GM21526 (cell line): ENCODE data around the gene RPGRIP1L.

Experiments used
- ATAC-seq: cut with Tn5 transposase; IDR thresholded peaks from one replicate; pipeline ENCODE4 v1.9.1; 2021; ENCODE audit warnings: moderate library complexity; ENCODE audit not compliant: unreplicated experiment, low FRiP score

The RPGRIP1L gene

DNA sequence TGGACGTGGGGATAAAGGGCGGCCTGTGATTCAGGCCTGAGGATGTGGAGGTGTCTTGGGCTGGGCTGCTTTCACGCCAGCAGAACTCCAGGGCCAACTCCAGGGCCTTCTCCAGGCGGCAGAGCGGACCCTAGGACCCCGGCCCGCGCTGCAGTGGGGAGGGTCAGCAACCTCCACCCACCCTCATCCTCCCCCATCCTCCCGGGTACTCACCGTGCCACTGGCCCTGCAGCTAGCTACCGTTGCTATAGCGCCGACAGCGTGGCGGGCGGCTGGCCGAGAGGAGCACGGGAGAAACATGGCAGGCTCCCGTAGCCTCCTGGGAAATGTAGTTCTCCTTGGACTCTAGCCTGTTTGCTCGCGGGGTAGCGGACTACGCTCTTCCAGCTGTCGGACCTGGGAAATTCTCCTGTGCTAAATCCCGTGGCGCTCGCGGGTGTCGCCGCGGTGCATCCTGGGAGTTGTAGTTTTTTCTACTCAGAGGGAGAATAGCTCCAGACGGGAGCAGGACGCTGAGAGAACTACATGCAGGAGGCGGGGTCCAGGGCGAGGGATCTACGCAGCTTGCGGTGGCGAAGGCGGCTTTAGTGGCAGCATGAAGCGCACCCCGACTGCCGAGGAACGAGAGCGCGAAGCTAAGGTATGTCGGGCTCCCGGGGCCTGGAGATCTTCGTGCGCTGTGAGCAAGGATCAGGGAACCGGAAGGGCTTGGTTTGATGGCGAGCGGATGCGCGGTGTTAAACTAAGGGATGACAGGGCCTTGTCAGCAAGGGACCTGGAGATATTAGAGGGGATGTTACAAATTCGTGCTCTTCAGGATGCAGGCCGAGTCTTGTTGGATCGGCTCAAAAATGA is at the start of gene RPGRIP1L, which contains the start of gene FTO:
TSS of gene RPGRIP1L (minus strand) at position 270 of the 855 bp plus-strand sequence. CDS start 3,136 bp downstream, outside the sequence.
TSS of gene FTO (plus strand) at position 567 of the 855 bp plus-strand sequence.
- ATAC-seq, result peak; percentile 98

DNA sequence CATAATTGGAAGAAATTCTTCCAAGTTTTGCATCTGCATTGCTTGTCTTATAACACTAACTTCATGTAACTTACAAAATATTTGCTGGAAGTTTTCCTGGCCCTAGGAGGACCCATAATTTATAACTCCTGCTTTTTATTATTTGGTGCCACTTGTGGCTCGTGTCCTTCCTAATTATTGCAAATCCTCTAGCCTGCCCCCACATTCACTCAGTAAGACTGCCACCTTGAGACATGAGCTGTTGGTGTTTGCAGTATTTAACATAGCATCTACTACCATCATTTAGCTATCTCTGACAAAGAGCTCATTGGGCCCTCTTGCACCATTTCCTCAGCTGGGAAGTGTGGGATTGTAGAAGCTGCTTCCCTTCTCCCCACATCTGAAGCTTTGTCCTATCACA is 49.8 kb upstream of the RPGRIP1L start:
- no peak for ATAC-seq

DNA sequence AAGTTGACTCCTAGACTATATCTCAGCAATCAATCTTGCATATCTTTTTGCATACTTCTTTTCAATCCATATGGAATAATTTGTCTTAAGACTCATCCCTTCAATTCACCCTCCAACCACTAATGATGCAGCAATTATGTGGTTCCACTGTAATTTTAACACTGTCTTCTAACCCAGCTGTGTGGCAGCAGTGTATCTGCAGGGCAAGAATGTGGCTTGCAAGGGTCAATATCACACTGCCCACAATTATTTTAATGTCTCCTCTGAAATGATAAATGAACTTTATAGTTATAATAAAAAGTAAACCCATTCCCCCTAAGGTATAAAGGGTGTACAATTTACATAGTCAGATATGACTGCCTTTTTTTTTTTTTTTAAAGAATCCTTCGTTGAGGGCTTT is 48.9 kb upstream of the RPGRIP1L start:
- ATAC-seq, result no peak

DNA sequence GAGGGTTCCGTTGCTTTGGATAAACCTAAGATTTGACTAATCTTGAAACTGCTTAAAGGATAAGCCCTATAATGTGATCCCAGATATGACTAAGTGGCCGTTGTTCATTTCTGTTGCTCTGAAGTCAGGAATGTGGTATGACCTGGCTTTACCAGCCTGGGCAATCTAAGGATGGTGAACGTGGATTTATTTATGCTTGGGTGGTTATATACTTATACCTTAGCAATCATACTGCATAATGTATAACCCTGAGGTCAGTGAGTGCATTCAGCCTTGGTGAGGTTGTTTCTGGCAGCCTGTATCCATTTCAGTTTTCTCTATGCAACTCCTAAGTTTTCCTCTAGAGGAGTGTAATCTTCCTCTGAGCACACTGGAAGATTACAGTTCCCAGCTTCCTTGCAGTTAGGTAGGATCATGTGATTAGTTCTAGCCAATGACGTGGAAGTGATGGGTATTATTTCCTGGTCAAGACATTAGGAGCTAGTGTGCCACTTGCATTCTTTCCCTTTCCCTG is 42.2 kb upstream of the RPGRIP1L start:
- no peak for ATAC-seq

DNA sequence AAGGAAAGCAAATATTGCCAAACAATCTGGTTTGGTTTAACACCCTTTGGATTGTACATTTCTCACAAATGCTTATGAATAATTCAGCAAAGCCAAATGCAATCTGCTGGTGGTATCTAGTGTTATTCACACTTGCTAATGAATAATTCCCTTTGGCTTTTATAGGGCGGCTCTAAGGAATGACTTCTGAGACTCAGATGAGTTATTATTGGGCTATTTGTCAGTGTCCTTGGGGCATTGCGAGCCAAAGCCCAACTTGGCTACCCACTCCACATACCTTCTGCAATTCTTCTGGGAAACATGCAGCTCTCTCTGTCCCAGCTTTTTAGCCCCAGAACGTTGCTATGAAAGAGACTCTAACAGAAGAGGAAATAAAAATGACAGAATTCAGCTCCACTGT is 41.4 kb upstream of the RPGRIP1L start:
- ATAC-seq, result no peak

DNA sequence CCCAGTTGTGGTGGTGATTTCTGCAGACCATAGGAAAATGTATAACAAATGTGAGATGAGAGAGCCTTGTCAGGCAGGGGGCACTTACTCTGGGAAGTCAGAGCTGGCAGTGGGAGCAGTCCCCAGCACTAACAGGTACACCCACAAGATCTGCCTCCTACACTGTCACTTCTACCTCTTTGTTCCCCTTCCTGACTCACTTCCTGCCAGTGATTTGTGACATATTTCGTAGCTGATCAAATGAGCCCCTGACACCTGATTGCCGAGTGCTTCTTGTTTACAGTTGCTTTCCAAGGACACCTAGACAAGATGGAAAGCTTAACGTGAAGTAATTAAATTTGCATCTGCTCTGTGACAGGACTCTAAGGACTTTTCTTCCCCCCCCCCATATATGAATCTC is 40.8 kb upstream of the RPGRIP1L start:
- no peak for ATAC-seq

DNA sequence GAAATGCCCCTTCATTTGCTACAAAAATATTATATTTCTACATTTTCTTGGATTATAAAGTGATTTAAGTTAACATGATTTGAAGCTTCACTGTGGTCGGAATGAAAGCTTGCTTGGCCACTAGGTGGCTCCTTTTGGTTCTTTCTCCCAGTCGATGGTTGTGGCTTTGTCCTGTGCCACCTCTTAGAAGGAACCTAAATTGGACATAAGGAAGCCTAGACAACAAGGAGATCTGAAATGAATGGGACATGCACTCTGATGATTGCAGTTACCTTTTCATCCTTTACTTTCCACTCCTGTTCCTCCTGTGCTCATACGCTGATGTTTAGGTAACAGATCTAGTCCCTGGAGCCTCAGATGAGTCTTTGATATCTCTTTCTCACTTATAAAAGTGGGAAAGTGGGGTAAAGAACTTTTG is 39.5 kb upstream of the RPGRIP1L start:
- no peak for ATAC-seq

DNA sequence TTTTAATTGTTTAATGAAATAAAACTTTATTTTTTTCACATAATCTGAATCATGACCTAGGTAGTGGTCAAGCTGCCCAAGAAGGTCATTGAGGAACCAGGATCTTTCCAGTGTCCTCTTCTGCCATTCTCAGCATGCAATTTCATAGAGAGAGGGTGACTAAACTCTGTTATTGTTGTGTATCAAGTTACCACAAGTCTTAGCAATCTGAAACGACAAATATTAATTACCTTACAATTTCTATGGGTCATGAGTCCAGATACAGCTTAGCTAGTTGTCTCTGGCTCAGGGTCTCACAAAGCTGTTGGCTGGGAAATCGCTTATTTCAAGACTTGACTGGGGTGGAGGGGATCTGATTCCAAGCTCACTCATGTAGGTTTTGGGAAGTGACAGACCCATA is 37.9 kb upstream of the RPGRIP1L start:
- ATAC-seq, result no peak

DNA sequence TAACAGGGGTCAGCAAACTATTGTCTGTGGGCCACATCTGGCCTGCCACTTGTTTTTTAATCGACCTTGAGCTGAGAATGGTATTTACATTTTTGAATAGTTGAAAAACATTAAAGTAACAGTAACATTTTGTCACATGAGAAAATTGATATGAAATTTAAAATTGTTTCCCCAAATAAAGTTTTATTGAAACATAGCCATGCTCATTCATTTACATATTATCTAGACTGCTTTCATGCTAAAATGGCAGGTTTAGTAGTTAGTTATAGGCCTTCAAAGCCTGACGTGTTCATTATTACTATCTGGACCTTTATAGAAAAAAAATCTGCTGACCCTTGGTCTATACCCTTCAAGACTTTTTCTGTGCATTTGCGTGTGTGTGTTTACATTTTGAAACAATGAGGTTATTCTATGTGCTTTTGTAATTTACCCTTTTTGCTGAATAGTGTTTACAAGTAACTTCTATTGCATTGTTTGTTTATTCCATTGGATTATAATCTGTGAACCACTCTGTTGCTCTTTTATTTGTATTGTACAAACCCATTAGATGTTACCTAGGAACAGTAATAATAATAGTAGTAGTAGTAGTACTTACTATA is 37.4 kb upstream of the RPGRIP1L start:
- no peak for ATAC-seq

DNA sequence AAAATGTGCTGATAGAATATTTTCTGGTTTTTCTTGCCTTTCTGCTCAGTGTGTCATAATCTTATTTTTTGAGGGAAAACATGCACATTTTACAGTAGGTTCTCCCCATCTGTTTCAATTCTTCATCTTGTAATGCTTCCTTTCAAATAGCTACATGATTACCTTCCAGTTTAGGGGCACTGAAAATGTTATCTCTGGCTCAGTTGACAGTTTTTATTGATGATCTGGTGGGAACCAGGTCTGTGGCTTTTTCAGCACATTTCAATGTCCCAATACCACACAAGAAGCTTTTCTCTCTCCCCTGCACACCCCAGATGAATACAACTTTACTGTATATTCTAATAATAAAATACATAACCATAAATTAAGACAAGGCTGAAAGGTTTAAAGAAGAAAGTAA is 36.8 kb upstream of the RPGRIP1L start:
- no peak for ATAC-seq

DNA sequence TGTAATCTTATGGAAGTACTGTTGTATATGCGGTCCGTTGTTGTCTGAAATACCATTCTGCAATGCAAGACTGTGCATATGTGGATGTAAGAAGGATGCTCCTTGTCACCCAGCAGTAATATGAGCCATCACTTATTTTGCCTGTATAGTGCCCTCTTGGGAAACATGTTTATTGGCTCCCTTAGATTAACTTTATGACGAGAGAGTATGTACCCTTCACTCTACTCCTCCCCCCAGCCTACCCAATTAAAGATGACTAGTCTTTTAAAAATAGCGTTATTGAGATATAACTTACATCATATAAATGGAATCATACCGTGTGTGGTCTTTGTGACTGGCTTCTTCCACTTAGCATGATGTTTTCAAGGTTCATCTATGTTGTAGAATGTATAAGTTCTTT is 33.9 kb upstream of the RPGRIP1L start:
- ATAC-seq, result no peak

DNA sequence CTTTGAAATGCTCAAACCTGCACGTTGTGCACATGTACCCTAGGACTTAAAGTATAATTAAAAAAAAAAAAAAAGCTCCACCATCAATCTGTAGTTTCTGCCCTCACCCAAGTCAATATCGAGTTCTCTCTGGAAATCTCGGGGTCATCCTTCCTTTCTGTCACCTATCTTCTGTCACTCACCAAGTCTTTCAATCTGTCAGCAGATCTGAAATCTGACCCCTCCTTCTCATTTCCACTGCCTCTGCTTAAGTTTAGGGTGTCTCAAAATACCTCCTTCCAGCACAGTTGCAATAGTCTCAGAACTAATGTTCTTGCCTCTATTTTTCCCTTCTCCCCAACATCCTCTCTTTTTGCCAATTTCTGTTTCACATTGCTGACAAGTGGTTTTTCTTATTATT is 32.6 kb upstream of the RPGRIP1L start:
- ATAC-seq, result no peak

DNA sequence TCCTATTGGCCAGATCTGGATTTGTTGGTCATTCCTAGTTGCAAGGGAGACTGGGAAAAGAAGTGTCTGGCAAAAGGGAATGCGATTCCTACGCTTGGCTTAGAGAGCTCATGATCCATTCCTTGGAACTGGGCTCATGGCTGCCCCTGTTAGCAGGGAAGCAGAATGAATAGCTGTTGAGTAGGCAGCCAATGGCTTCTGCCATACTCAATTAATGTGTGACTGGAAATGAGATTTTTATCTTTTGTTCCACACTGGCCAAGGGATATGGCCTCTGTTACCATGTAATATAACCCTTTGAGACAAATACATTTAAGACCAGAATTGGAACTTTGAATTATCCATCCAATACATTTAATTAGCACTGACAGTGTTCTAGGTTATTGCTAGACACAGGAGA is 31.2 kb upstream of the RPGRIP1L start:
- ATAC-seq, result no peak

DNA sequence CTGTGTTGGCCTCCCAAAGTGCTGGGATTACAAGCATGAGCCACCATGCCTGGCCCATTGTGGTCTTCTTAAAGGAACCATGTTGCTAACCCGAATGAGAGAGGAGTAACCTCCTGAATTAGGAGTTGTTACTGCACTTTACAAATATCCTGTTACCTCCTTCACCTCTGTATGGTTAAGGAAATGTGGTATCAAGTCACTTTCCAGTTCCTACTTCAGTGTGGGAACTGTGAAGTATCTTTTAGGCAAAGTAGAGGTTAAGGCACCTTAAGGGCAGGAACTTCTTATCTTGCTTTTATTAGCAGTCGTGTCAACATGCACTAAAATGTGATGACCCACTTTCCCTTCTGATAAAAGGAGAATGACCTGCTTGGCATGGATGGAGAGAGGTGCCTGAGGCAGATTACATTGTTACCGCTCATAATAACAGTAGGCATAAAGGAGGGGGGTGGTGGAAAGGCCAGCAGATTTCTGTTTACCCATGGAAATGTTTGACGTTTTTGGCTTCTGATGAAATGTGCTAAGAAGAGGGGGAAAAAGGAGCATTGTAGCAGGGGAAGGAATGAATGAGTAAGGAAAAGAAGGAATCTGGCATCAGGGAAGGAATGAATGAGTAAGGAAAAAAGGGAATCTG is 28.8 kb upstream of the RPGRIP1L start:
- no peak for ATAC-seq

DNA sequence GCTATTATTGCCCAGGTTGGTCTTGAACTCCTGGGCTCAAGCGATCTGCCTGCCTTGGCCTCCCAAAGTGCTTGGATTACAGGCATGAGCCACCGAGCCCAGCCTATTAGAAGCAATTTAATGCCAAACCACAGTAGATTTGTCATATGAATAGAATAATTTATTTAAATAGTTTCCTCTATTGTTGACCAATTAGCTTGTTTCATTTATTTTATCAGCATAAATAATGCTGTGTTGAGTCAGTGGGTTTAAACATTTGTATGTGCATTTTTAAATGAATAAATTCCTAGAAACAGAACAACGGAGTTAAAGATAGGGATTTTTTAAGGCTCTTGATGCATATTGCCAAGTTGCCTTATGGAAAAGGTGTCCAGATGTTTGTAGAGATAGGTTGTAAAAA is 27.0 kb upstream of the RPGRIP1L start:
- no peak for ATAC-seq

DNA sequence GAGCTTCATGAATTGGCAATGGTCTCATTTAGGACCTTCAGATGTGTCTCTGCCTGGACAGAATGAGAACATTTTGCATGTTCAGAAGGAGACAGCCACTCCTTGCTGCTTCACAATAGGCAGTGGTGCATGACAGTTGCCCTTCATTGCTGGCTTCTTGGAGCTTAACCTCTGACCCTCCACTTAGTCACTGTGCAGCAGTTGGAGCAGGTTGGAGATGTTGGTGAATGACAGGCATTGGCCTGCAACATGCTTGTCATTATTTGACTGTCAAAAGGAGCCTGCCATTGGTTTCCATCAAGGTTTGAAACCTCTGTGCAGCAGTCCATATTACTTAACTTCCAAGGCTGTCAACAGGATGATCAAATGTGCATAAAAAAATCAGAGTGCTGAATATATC is 23.0 kb upstream of the RPGRIP1L start:
- no peak for ATAC-seq

DNA sequence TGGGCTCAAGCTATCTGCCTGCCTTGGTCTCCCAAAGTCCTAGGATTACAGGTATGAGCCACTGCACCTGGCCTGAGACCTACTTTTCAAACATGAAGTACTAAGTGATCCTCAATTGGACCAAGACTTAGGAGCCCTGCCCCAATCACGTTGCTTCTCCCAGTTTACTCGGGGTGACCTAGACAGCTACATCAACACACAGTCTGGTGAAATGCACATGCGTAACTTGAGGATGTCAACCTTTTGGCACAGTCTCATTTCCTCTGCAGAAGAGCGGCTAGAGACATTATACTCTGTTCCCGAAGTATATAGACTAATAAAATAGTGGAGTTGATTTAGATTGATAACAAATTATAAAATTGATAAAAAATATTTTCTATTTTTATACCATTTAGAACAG is 17.4 kb upstream of the RPGRIP1L start:
- no peak for ATAC-seq

DNA sequence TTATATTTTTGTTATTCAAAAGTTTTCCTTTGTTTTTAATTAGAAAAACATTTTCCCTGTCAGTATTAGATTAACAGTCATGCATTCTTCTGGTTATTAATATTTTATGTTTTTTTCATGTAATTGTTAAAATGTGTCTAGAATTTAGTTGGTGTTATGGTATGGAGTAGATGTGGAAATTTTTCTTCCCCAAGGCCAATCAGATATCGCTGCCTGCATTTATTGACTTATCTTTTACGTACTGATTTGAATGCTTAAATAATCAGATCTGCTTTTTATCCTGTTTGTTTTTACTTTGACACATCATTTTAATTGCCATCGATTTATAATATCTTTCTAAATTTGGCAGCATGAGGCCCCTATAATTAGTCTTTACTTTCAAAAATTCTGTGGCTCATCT is 13.9 kb upstream of the RPGRIP1L start:
- no peak for ATAC-seq

DNA sequence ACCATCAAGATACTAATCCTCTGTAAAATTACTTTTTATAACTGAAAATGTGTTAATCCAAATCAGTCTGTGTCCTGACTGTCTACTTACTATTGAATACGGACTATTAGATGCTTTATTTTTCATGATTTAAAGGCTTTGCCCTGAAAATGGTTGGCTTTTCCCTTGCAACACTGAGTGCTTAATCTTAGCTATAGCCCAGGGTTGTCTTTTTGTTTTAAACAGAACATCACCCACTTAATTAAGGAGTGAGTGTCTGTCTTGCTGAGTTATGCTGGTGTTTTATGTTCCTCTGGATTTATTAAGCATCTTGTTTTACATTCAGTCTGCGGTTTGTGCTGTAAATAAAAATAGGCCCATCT is 11.3 kb upstream of the RPGRIP1L start:
- no peak for ATAC-seq

DNA sequence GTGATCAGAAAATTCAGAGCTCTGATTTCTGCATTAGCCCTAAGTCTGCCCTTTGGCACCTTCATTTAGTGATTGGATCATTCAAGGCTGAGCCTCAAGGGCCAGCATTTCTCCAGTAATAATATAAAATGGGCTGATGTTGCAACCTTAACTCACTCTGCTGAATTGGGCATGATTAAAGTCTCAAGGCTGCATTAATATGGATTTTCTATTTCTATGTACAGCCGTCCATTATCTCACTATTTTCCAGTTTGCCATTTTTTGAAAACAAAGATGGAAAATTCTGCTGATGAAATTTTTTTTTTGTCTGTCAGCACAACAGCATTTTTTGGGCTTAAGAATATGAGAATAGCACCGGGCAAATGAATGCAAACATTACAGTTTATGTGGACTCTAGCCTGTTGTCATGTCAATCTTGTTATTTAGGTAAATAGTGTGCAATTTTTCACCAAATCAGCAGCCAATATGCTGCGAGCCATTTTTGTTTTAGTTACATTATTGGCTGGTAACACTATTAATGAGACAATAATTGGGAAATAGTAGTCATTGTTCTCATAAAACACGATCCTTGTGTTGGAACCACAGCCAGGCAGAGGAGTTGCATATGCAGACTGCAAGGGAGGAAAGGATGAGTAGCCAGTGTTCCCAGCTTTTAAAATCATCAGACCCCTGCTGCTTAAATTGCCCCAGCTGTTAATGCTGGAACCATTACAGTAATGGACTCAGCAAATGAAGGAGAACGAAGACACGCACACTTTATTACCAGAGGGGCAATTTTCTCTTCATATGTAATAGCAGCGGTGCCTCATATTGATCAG is 10.8 kb upstream of the RPGRIP1L start:
- no peak for ATAC-seq
